Prostate gland (tissue), 2 donors: ENCODE data around the gene PARVB. TPM values are rescaled to one million over a fixed set of nuclear protein-coding genes. Genes with fewer than 3 reads are reported as not detected.
A peak's percentile ranks its signal among the peaks of the same experiment; 100 is the strongest.

ENCODE experiments used
- DNase-seq: peaks from one replicate; pipeline ENCODE4 v3.0.0-alpha.2; 2019; ENCODE audit warnings: low spot score
- H3K27ac ChIP-seq, 2 donors: fragments of 200-600 bp; sonication (generic); 2 replicates each; pipeline ENCODE4 v1.5.1; 2017 to 2019
- H3K27me3 ChIP-seq: fragments of 200-600 bp; sonication (generic); replicated peaks from 2 replicates; pipeline ENCODE4 v1.5.1; 2019; ENCODE audit not compliant: insufficient read depth
- H3K36me3 ChIP-seq, 2 donors: fragments of 200-600 bp; sonication (generic); 1 replicate in 1 of 2; 2 replicates in 1 of 2; pipeline versions ENCODE4 v1.5.1 to v1.8.1; 2017 to 2019
- H3K4me1 ChIP-seq: fragments of 200-600 bp; sonication (generic); replicated peaks from 2 replicates; pipeline ENCODE4 v1.5.1; 2019
- H3K4me3 ChIP-seq, 2 donors: fragments of 200-600 bp; sonication (generic); 2 replicates each; pipeline ENCODE4 v1.5.1; 2017 to 2019
- H3K9me3 ChIP-seq: fragments of 200-600 bp; sonication (generic); 2 replicates; pipeline ENCODE4 v1.5.1; 2017
- POLR2A ChIP-seq: fragments of 450-650 bp; IDR thresholded peaks from one replicate; pipeline ENCODE4 v1.6.1; 2016; ENCODE audit warnings: antibody characterized with exemption, mild to moderate bottlenecking
- POLR2AphosphoS5 ChIP-seq: sonication (generic); formaldehyde crosslinking; IDR thresholded peaks from one replicate; pipeline ENCODE4 v1.6.1; 2017; ENCODE audit warnings: antibody characterized with exemption
- whole genome bisulfite sequencing: methylation state at CpG from one replicate; pipeline ENCODE4 v1.1.5; 2018; 5-methylcytosine and 5-hydroxymethylcytosine counted together
- intact Hi-C: fragments of 100-400 bp; cut with DNase I; formaldehyde crosslinking; loops from one replicate; pipeline ENCODE4 v1.14.2; 2022
- total RNA-seq, 2 donors: library from RNA; depleted of rRNA; stranded (reverse); fragments of >200 nt; gene quantifications; one replicate each; pipeline ENCODE4 v1.1.0, GENCODE V29; 2016
- TF ChIP-seq, protein P1 (sequence below), 4 experiments: fragments of 200-600 bp in 2 of 4; fragments of 450-650 bp in 2 of 4; sonication (generic) in 2 of 4; IDR thresholded peaks; 1 replicate in 3 of 4; 2 replicates in 1 of 4; pipeline ENCODE4 v1.5.1; 2016 to 2019; ENCODE audit warnings: antibody characterized with exemption in 4 of 4, mild to moderate bottlenecking in 2 of 4, moderate library complexity in 2 of 4

PARVB gene
- total RNA-seq, 2 donors from 2014 or later: 11.7 to 28.4 TPM

DNA sequence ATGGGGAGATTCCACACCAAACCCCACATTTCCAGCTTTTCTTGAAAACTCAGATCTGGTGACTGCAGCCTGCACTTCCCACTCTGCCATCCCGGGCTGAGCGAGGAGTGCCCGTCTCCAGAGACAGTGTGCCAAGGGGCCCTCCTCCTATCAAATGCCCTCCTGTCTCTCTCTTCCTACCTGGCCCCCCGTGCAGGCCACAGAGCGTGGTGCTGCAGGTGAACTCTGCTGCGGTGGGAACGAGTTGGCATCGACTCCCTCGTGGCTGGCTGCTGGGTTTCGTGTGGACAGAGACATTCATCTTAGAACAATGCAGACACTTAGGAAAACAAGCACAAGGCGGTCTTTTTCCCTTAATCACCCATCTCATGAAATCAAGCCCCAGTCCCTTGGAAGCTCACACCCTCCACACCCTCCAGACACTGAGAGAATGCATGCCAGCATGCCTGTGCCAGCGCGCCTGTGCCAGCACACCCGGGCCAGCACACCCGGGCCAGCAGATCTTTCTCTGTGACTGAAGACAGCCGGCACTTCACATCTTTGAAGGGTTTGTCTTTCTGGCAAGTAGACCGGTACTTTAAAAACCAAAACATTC is 65.0 kb downstream of the PARVB start:
- H3K4me1 ChIP-seq: no peaks in the 10 kb centered on the region
- TF ChIP-seq POLR2A (no peak), POLR2AphosphoS5 (no peak)
- TF ChIP-seq, protein P1, sequence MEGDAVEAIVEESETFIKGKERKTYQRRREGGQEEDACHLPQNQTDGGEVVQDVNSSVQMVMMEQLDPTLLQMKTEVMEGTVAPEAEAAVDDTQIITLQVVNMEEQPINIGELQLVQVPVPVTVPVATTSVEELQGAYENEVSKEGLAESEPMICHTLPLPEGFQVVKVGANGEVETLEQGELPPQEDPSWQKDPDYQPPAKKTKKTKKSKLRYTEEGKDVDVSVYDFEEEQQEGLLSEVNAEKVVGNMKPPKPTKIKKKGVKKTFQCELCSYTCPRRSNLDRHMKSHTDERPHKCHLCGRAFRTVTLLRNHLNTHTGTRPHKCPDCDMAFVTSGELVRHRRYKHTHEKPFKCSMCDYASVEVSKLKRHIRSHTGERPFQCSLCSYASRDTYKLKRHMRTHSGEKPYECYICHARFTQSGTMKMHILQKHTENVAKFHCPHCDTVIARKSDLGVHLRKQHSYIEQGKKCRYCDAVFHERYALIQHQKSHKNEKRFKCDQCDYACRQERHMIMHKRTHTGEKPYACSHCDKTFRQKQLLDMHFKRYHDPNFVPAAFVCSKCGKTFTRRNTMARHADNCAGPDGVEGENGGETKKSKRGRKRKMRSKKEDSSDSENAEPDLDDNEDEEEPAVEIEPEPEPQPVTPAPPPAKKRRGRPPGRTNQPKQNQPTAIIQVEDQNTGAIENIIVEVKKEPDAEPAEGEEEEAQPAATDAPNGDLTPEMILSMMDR (IDR thresholded peaks at IDR 0.05): no peak
- H3K36me3 ChIP-seq: no peaks in the 10 kb centered on the region
- peak; percentile 54 for DNase-seq
- no peaks in the 10 kb centered on the region for H3K27me3 ChIP-seq
- H3K9me3 ChIP-seq: no peaks in the 10 kb centered on the region
- 14% methylated on average over 17 of the region's 17 CpGs for WGBS
- intact Hi-C loops: loop anchor here (2.0 to 10.0 kb wide), 4 partner anchors 94 to 406 kb away; partner anchors contain the start of gene RTL6
- H3K27ac ChIP-seq: no peak overlapping the region
- no peak overlapping the region for H3K4me3 ChIP-seq

DNA sequence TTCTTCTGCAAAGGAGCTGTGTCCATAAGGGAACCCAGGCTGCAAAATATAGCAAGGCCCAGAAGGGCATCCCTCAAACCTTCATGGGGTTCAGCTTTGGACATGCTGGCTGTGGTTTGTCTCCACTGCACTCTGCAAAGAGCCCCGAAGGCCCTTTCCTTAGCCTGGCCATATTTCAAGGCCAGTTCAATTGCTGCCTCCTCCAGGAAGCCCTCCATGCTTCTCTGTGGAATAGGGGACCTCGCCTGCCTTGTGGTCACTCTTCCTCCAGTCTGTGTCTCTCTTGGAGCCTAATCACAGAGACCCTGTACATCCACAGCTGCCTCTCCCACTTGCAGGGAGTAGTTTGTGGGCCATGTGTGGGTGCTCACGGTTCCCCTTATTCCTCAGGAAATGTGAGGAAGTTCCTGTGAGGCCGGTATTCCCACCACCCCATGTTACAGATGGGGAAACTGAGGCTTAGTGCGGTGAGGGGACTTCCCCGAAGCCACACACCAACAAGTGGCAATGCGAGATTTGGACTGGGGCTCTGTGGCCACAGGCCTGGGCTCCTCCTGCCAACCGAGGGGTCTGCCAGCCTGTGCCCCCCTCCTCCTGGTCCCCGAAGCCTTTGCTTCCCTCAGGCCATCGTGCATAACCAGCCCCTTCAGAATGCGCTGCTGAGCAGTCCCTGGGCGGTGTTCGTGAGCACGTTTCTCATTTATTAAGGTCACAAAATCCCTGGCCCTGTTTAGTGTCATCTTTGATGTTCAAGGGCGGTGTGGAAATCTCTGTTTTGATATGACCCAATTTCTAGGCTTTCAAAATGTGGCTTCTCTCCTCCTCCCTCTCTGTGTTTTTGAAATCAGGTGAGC is 65.8 kb downstream of the PARVB start:
- Histone ChIP-seq H3K27me3 (no peaks in the 10 kb centered on the region), H3K36me3 (no peaks in the 10 kb centered on the region), H3K9me3 (no peaks in the 10 kb centered on the region), H3K4me3 (no peak overlapping the region), H3K4me1 (no peaks in the 10 kb centered on the region), H3K27ac (no peak overlapping the region)
- TF ChIP-seq POLR2AphosphoS5 (no peak), POLR2A (no peak)
- TF ChIP-seq, protein P1 (IDR thresholded peaks at IDR 0.05): no peak
- no peak for DNase-seq
- intact Hi-C loops: loop anchor here (2.0 to 10.0 kb wide), 4 partner anchors 95 to 405 kb away; partner anchors contain the start of gene RTL6
- 74% methylated on average over 15 of the region's 15 CpGs for WGBS

DNA sequence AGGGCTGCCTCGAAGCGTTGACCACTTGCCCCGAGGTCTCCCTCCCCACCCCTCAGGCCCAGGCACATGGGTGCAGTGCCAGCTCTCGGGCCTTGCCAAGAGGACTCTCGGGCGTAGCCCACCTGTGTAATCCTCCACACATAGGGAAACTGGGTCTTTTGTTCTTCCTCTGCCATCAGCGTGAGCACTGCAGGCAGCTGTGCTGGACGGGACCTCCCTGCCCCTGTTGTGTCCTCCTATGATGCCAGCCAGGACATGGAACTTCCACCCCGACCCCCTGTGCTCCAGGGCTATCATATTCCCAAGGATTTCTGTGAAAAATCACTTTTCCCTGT is 66.4 kb downstream of the PARVB start:
- no peak overlapping the region for H3K4me3 ChIP-seq
- H3K27ac ChIP-seq: no peak overlapping the region
- H3K27me3 ChIP-seq: no peaks in the 10 kb centered on the region
- no peaks in the 10 kb centered on the region for H3K9me3 ChIP-seq
- no peak for DNase-seq
- H3K4me1 ChIP-seq: no peaks in the 10 kb centered on the region
- TF ChIP-seq, protein P1 (IDR thresholded peaks at IDR 0.05): no peak
- TF ChIP-seq POLR2A (no peak), POLR2AphosphoS5 (no peak)
- 58% methylated on average over 9 of the region's 9 CpGs for WGBS
- H3K36me3 ChIP-seq: no peaks in the 10 kb centered on the region
- intact Hi-C loops: no loop called here

DNA sequence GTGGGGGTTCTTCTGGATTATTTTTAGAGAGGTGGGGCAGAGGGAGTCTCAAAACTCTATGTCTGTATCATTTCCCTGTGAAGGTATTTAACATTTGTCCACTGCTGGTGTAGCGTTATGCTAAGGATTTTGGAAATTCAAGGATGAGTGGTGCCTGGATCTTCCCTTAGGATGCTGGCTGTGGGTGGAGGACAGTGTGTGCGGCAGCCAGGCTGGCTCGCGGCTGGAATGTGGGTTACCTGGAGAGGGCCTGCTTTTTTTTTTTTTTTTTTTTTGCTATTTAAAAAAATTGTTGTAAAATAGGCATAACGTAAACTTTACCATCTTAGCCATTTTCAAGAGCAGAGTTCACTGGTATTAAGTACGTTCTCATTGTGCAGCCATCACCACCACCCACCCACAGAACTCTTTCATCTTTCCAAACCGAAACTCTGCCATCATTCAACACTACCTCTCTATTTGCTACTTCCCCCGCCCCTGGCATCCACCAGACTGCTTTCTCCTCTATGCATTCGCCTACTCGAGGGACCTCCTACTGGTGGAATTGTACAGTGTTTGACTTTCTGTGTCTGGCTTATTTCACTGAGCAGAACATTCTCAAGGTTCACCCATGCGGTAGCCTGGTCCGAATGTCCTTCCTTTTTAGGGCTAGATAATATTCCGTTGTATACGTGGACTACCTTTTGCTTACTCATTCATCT is 67.1 kb downstream of the PARVB start:
- DNase-seq: no peak
- H3K4me1 ChIP-seq: no peaks in the 10 kb centered on the region
- no peak overlapping the region for H3K27ac ChIP-seq
- intact Hi-C loops: no loop called here
- TF ChIP-seq POLR2AphosphoS5 (no peak), POLR2A (no peak)
- TF ChIP-seq, protein P1 (IDR thresholded peaks at IDR 0.05): no peak
- H3K27me3 ChIP-seq: no peaks in the 10 kb centered on the region
- no peak overlapping the region for H3K4me3 ChIP-seq
- WGBS: 64% methylated on average over 14 of the region's 14 CpGs
- H3K9me3 ChIP-seq: no peaks in the 10 kb centered on the region
- no peaks in the 10 kb centered on the region for H3K36me3 ChIP-seq
